ENCODE measurements around the gene MICALL1.
"Not testable (repeated sequence)": the region's sequence is repeated elsewhere in the genome, so short reads cannot be mapped to it uniquely, and the experiment has no call there.

The MICALL1 gene

GRCh38 chr22:37953437-37954179, 47.5 kb downstream of the MICALL1 start, which contains the start of the genes C22orf23 and POLR2F:
TSS of gene C22orf23 (minus strand) at chr22:37953601. CDS start at chr22:37953149, 452 bp downstream.
TSS of gene POLR2F (plus strand) at chr22:37953699. CDS start at chr22:37953788, 89 bp downstream.
- Histone ChIP-seq H3K27ac (no peak within 1 kb of the TSS), H3K36me3 (ENCODE audit: insufficient read depth, low read length) (peaks cover 21% of the 10 kb centered on the region), H3K9ac (ENCODE audit: insufficient read length) (peak within 1 kb of the TSS; percentile 96), H3K4me3 (peak within 1 kb of the TSS; percentile 100), H3K9me3 (ENCODE audit: low read depth, low read length) (no peaks in the 10 kb centered on the region)
- DNase-seq (ENCODE audit: low read depth, low spot score): peak; percentile 66
- TF ChIP-seq POLR2AphosphoS5 (IDR thresholded peaks at IDR 0.05; ENCODE audit: borderline replicate concordance, low read depth, low read length) (peak; percentile 97), FOXP2 (optimal IDR thresholded peaks at IDR 0.05; ENCODE audit: control extremely low read depth, extremely low read length, insufficient read depth) (no peak), EZH2 (IDR thresholded peaks at IDR 0.05) (no peak)

- peaks cover 32% of the 10 kb centered on the region for H3K36me3 ChIP-seq (ENCODE audit: insufficient read depth, low read length)
- H3K4me3 ChIP-seq: peak overlapping the region; percentile 100
- peak overlapping the region; percentile 96 for H3K9ac ChIP-seq (ENCODE audit: insufficient read length)
- no peak overlapping the region for H3K27ac ChIP-seq
- no peak for DNase-seq (ENCODE audit: low read depth, low spot score)
- H3K9me3 ChIP-seq (ENCODE audit: low read depth, low read length): no peaks in the 10 kb centered on the region
- TF ChIP-seq POLR2AphosphoS5 (IDR thresholded peaks at IDR 0.05; ENCODE audit: borderline replicate concordance, low read depth, low read length) (no peak), EZH2 (IDR thresholded peaks at IDR 0.05) (no peak), FOXP2 (optimal IDR thresholded peaks at IDR 0.05; ENCODE audit: control extremely low read depth, extremely low read length, insufficient read depth) (no peak)
Observed at GRCh38 chr22:37954686-37955085, 48.6 kb downstream of the MICALL1 start.

GRCh38 chr22:37955825-37956397, 49.8 kb downstream of the MICALL1 start:
- not testable (repeated sequence) for H3K9me3 ChIP-seq (ENCODE audit: low read depth, low read length); H3K27ac ChIP-seq; H3K4me3 ChIP-seq; H3K9ac ChIP-seq (ENCODE audit: insufficient read length); DNase-seq (ENCODE audit: low read depth, low spot score)
- peaks cover 41% of the 10 kb centered on the region for H3K36me3 ChIP-seq (ENCODE audit: insufficient read depth, low read length)

GRCh38 chr22:37957232-37957631, 51.1 kb downstream of the MICALL1 start:
- TF ChIP-seq POLR2AphosphoS5 (IDR thresholded peaks at IDR 0.05; ENCODE audit: borderline replicate concordance, low read depth, low read length) (no peak), EZH2 (IDR thresholded peaks at IDR 0.05) (no peak), FOXP2 (optimal IDR thresholded peaks at IDR 0.05; ENCODE audit: control extremely low read depth, extremely low read length, insufficient read depth) (no peak)
- H3K4me3 ChIP-seq: no peak overlapping the region
- no peak for DNase-seq (ENCODE audit: low read depth, low spot score)
- peaks cover 54% of the 10 kb centered on the region for H3K36me3 ChIP-seq (ENCODE audit: insufficient read depth, low read length)
- no peak overlapping the region for H3K9ac ChIP-seq (ENCODE audit: insufficient read length)
- no peaks in the 10 kb centered on the region for H3K9me3 ChIP-seq (ENCODE audit: low read depth, low read length)
- no peak overlapping the region for H3K27ac ChIP-seq

GRCh38 chr22:37959231-37959825, 53.2 kb downstream of the MICALL1 start:
- Histone ChIP-seq H3K9ac (ENCODE audit: insufficient read length) (no peak overlapping the region), H3K9me3 (ENCODE audit: low read depth, low read length) (no peaks in the 10 kb centered on the region), H3K4me3 (no peak overlapping the region), H3K36me3 (ENCODE audit: insufficient read depth, low read length) (peaks cover 61% of the 10 kb centered on the region), H3K27ac (no peak overlapping the region)
- DNase-seq (ENCODE audit: low read depth, low spot score): no peak
- TF ChIP-seq EZH2 (IDR thresholded peaks at IDR 0.05) (no peak), FOXP2 (optimal IDR thresholded peaks at IDR 0.05; ENCODE audit: control extremely low read depth, extremely low read length, insufficient read depth) (no peak), POLR2AphosphoS5 (IDR thresholded peaks at IDR 0.05; ENCODE audit: borderline replicate concordance, low read depth, low read length) (no peak)

GRCh38 chr22:37961062-37961461, 55.0 kb downstream of the MICALL1 start:
- no peak overlapping the region for H3K9ac ChIP-seq (ENCODE audit: insufficient read length)
- no peaks in the 10 kb centered on the region for H3K9me3 ChIP-seq (ENCODE audit: low read depth, low read length)
- no peak for DNase-seq (ENCODE audit: low read depth, low spot score)
- no peak overlapping the region for H3K27ac ChIP-seq
- no peak overlapping the region for H3K4me3 ChIP-seq
- H3K36me3 ChIP-seq (ENCODE audit: insufficient read depth, low read length): peaks cover 70% of the 10 kb centered on the region
- TF ChIP-seq FOXP2 (optimal IDR thresholded peaks at IDR 0.05; ENCODE audit: control extremely low read depth, extremely low read length, insufficient read depth) (no peak), POLR2AphosphoS5 (IDR thresholded peaks at IDR 0.05; ENCODE audit: borderline replicate concordance, low read depth, low read length) (no peak), EZH2 (IDR thresholded peaks at IDR 0.05) (no peak)

GRCh38 chr22:37965940-37966664, 60.0 kb downstream of the MICALL1 start:
- no peak overlapping the region for H3K4me3 ChIP-seq
- no peaks in the 10 kb centered on the region for H3K9me3 ChIP-seq (ENCODE audit: low read depth, low read length)
- peaks cover 58% of the 10 kb centered on the region for H3K36me3 ChIP-seq (ENCODE audit: insufficient read depth, low read length)
- no peak for DNase-seq (ENCODE audit: low read depth, low spot score)
- no peak overlapping the region for H3K9ac ChIP-seq (ENCODE audit: insufficient read length)
- no peak overlapping the region for H3K27ac ChIP-seq
- TF ChIP-seq EZH2 (IDR thresholded peaks at IDR 0.05): no peak
- no peak for TF ChIP-seq POLR2AphosphoS5 (IDR thresholded peaks at IDR 0.05; ENCODE audit: borderline replicate concordance, low read depth, low read length)
- TF ChIP-seq FOXP2 (optimal IDR thresholded peaks at IDR 0.05; ENCODE audit: control extremely low read depth, extremely low read length, insufficient read depth): no peak

GRCh38 chr22:37967147-37967546, 61.0 kb downstream of the MICALL1 start:
- H3K9me3 ChIP-seq (ENCODE audit: low read depth, low read length): no peaks in the 10 kb centered on the region
- TF ChIP-seq FOXP2 (optimal IDR thresholded peaks at IDR 0.05; ENCODE audit: control extremely low read depth, extremely low read length, insufficient read depth) (no peak), POLR2AphosphoS5 (IDR thresholded peaks at IDR 0.05; ENCODE audit: borderline replicate concordance, low read depth, low read length) (no peak), EZH2 (IDR thresholded peaks at IDR 0.05) (no peak)
- peaks cover 48% of the 10 kb centered on the region for H3K36me3 ChIP-seq (ENCODE audit: insufficient read depth, low read length)
- no peak overlapping the region for H3K27ac ChIP-seq
- DNase-seq (ENCODE audit: low read depth, low spot score): no peak
- no peak overlapping the region for H3K9ac ChIP-seq (ENCODE audit: insufficient read length)
- H3K4me3 ChIP-seq: no peak overlapping the region

Measured in SK-N-MC (cell line).